IMR-90 (cell line): ENCODE results near the gene MIPEP.

ENCODE experiments used
- CTCF ChIP-seq: conservative IDR thresholded peaks from 2 replicates; pipeline ENCODE4 v1.5.1; 2012; ENCODE audit warnings: mild to moderate bottlenecking, low read depth, low read length, improper control_type of control experiment
- NFE2L2 ChIP-seq: fragments of 150-350 bp; IDR thresholded peaks from 2 replicates; pipeline ENCODE4 v1.6.1; 2016; ENCODE audit warnings: low read depth, mild to moderate bottlenecking, low read length
- POLR2A ChIP-seq: IDR thresholded peaks from 2 replicates; pipeline ENCODE4 v1.6.1; 2012; ENCODE audit warnings: mild to moderate bottlenecking, low read depth, low read length
- RCOR1 ChIP-seq: IDR thresholded peaks from 2 replicates; pipeline ENCODE4 v1.6.1; 2012; ENCODE audit warnings: mild to moderate bottlenecking, low read length, improper control_type of control experiment; ENCODE audit not compliant: insufficient replicate concordance
- RFX5 ChIP-seq: IDR thresholded peaks from 2 replicates; pipeline ENCODE4 v1.8.0; 2012; ENCODE audit warnings: low read depth, mild to moderate bottlenecking, low read length, moderate library complexity
- SMC3 ChIP-seq: fragments of 150-350 bp; IDR thresholded peaks from 2 replicates; pipeline ENCODE4 v1.6.1; 2016; ENCODE audit warnings: low read depth, mild to moderate bottlenecking, antibody characterized with exemption, low read length, moderate library complexity

GRCh38 chr13:23889615-23890607, 711 bp upstream of the MIPEP start:
- peak; percentile 23; the same call in 1 of the 2 replicates for TF ChIP-seq CTCF
- no peak for TF ChIP-seq SMC3
- TF ChIP-seq NFE2L2, result no peak
- TF ChIP-seq RFX5, result no peak
- TF ChIP-seq POLR2A, result no peak
- no peak for TF ChIP-seq RCOR1
